Stimulated activated CD8-positive, alpha-beta memory T cell treated with anti-CD3 and anti-CD28 coated beads, Interleukin-4, amount 100 ng/mL, for 24 hours (primary cell): ENCODE measurements around the gene KIF9.
"Not testable (repeated sequence)": the region's sequence is repeated elsewhere in the genome, so short reads cannot be mapped to it uniquely, and the experiment has no call there.

Experiments used
- DNase-seq: peaks from one replicate; pipeline ENCODE4 v3.0.0-alpha.2; 2020; ENCODE audit warnings: low read depth

The KIF9 gene

DNA sequence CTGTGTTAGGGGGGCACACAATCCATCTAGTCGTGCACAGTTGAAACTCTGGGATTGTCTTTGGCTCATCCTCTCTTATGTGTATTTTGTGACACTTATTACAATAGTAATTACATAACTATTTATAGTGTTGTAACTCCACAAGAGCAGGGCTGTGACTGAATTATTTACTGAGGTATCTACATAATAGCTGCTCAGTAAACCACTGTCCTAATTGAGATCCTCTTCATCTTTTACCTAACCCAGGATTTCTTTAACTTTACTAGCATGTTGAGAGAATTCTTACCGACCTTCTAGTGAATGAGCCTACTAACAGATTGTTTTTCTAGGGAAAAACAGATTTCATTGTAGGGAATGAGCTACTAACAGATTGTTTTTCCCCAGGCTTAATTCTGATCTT is 11.2 kb upstream of the KIF9 start:
- DNase-seq, result no peak

DNA sequence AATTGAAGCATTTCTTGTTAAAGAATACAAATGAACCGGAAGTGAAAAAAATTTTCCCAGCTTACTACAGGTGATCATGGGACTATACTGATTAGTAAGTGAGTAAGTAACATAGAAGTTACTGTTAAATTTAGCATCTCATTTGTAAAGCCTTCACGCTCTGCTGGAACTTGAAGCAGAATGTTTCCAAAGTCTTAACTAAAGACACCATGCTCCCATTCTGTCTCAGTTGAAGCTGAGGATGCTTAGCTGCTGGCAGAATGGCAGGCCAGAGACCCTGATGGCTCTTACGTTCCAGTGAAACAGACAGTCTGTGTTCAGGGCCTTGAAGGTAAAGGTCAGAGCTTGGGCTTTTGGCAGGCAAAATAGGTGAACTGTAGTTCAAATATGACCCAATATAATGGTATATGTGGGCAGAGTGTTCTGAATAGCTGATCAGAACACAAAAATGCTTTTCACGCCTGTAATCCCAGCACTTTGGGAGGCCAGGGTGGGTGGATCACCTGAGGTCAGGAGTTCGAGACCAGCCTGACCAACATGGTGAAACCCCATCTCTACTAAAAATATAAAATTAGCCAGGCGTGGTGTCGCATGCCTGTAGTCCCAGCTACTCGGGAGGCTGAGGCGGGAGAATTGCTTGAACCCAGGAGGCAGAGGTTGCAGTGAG is 9.3 kb upstream of the KIF9 start:
- DNase-seq, result not testable (repeated sequence)

DNA sequence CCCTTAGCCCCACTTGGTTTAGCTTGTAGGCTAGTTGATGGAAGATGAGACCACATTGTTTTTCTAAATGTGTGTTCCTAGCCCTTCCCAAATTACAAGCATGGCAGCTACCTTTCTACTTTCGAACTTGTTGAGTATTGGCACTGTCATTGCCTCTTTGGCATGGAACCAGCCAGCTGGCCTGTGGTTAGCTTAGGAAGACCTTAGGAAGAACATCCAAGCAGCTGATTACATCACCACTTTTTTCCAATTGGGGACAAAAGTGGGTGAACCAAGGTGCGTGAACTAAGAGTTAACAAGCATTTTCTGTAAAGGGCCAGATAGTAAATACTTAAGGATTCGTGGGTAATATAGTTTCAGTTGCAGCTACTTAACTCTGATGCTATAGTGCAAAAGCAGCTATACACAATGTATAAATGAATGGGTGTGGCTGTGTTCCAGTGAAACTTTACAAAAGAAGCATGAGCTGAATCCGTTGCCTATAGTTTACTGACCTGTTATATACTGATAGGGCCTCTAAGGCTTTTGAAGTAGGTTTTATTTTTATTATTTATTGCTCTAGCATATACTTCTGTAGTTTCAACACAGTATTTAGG is 8.7 kb upstream of the KIF9 start:
- DNase-seq, result no peak

DNA sequence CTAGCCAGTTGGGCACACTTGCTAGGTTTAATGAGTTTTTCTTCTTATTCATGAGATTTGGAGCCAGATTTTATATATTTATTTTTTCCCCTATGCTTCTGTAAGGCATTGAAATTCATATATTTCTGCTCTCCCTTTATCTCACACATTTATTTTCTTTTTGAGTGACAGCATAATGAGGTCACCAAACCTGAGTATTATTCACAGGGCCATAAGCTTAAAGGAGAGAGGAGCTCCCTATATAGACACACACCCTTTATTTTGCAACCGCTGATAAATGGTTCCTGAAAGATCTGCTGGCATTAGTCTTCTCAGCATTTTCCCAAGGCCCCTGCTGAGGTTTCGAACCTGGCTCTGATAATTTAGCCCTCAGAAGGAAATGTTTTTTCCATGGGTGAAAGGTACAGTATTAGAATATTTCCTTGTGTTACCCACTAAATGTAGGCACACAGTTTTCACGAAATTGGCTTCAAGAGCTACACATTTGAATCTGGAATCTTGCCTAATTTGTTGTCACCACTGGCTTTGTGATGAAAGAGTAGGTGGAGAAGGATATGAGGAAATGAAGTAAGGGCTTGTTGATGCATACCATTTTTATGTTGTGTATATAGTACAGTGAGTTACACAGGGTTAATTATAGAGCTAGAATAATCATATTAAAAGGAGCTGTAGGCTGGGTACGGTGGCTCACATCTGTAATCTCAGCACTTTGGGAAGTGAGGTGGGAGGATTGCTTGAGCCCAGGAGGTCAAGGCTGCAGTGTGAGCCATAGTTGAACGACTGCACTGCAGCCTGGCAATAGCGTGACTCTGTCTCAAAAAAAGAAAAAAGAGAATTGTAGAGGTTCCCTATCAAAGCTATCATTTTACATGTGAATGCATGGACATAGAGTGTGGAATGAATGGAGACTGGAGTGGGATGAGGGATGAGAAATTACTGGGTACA is 6.6 kb upstream of the KIF9 start:
- no peak for DNase-seq

DNA sequence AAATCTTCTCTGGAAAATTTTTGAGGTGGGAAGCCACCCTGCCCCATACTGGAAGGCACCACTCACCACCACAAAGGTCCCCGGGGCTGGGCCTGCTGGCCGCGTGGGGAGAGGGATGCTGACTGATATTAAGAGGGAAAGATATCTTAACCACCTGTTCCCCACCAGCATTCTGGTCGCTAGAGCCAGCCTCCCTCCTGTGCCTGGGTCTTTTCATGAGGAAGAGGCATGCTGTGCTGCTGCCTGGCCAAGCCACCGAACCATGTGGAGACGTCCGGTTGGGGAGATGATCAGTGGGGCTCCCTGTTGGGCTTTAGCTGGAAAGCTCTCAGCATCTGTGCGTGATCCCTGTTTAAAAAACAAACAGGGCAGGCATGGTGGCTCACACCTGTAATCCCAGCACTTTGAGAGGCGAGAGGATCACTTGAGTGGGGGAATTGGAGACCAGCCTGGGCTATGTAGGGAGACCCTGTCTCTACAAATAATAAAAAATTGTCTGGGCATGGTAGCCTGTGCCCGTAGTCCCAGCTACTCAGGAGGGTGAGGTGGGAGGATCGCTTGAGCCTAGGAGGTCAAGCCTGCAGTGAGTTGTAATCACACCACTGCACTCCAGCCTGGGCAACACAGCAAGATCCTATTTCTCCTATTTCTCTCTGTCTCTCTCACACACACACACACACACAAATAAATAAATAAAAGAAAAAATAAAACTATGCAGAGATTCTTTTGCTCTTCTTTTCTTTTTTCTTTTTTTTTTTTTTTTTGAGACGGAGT is 1.2 kb upstream of the KIF9 start:
- peak; percentile 10 for DNase-seq

GRCh38 chr3:47283193-47283537 is 566 bp upstream of the KIF9 start:
- no peak for DNase-seq

DNA sequence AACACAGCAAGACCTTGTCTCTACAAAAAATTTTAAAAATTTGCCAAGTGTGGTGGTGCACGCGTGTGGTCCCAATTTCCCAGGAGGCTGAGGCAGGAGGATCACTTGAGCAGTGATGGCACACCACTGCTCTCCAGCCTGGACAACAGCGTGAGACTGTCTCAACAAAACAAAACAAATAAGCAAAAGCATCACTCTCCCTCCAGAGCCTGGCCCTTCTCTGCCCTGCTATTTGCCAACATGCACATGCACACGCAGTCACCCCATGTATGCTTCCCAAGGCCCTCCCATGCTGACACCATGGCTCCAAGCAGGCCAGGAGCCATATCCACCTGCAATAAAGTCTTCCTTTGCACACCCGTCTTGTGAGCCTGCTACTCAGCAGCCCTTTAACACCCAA is 2.1 kb downstream of the KIF9 start:
- DNase-seq, result no peak

- no peak for DNase-seq
Measured at GRCh38 chr3:47276558-47276957, 6.0 kb downstream of the KIF9 start.

- DNase-seq, result no peak
Measured at GRCh38 chr3:47274652-47275051, 7.9 kb downstream of the KIF9 start.

DNA sequence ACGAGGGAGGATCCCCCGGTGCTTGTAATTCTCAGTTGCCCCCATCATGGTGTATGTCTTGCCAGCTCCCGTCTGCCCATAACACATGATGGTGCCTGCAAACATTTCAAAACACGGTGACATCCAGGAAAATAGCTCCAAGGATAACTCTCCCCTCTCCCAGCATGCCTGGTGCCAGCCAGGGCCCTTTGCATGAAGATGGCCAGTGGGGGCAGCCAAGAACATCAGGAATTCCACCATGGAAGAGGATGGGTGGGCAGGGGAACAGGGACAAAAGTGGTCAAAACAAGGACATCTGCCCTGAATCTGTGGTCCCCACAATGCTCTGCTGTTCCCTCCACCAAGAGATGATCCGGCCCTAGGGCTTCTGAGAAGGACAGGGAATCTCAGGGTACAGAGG is 9.0 kb downstream of the KIF9 start:
- DNase-seq, result no peak

DNA sequence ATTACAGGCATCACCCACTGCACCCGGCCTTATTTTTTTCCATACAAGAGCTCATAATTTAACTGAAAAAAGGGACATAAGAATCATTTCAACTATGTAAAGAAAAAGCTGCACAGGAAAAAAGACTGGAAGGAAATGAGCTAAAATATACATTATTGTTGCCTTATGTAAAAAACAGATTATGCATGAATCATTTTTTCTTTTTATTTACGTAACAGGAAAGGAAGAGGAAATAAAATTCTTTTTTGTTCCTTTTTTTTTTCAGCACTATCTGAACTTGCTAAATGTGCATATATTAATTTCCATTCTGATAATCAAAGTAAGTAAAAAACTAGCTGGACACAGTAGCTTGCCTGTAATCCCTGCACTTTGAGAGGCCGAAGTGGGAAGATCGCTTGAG is 12.1 kb downstream of the KIF9 start:
- DNase-seq, result no peak

GRCh38 chr3:47267490-47267824 is 15.1 kb downstream of the KIF9 start:
- DNase-seq, result no peak

DNA sequence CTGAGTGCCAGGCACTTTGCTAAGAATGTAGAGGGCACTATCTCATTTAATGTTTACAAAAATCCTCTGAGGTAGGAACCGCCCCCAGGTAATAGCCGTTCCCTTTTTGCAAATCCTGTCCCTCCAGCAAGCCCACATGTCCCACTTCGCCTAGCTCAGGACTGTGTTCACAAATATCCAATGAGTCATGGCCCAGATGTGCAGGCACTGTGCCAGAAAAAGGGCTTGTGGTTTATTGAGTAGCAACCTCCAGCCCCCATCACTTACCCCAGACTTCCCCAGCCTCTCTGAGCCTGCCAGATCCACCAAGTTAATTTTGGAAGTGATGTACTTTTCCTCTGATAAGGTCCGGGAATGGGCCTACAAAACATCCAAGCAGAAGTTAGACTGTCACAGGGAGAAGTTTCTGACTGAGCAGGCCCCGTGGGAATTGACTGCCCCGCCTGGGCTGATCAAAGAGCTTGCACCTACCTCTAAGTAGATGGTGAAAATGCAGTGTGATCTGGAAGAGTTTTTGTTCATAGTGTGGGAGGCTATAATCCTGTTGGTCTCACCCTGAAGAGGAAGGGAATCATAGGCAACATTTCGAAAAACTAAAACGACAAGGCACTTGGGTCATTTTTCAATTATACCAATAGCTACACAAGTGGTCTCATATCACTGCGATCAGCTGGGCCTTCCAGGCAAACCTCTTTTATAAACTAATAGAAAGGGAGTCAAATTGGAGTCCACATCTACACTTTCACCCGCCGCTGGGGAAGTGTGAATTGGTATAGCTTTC is 15.7 kb downstream of the KIF9 start:
- peak; percentile 23 for DNase-seq

DNA sequence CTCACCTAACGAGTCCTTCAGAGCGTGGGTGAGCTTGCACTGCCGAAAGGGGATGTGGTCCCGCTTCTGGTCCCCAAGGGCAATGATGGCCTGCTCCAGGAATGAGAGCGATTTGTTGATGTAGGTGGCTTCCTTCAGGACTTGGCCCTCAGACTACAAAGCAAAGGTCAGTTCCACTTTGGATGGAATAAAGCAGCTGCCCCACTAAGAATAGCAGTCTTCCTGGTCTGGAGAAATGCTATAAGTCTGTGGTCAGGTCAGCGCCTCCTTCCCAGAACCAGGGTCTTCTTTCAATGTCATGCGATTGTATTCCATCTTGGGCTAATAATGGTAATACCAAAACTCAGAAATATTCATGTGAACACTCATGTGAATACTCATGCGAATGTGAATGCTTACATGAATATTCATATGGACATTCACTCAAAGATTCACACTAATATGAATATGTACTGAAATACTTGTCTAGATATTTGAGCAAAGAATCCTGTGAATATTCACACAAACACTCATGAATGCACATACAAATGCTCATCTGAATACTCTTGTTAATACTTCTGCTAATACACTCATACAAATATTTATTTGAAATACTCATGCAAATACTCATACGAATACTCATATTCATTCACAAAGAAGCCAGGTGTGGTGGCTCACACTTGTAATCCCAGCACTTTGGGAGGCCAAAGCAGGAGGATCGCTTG is 16.7 kb downstream of the KIF9 start:
- DNase-seq, result no peak

DNA sequence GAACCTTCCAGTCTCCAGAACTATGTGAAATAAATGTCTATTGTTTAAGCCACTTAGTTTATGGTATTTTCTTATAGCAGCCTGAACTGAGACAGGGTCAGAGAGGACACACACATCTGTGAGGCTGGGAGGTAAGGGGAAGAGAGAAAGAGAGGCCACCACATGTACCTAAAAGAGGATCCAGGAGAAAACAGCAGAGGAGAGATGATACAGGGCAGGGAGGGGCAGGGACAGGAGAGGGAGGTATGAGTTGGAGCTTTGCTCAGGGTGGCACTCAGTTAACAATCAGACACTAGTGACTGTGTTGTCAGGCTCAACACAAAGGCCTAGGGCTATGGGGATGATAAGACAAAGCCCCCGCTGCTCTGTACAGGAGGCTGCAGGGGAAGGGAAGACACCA is 17.6 kb downstream of the KIF9 start:
- no peak for DNase-seq

- DNase-seq, result no peak
Measured at GRCh38 chr3:47261301-47261700, 21.3 kb downstream of the KIF9 start.

DNA sequence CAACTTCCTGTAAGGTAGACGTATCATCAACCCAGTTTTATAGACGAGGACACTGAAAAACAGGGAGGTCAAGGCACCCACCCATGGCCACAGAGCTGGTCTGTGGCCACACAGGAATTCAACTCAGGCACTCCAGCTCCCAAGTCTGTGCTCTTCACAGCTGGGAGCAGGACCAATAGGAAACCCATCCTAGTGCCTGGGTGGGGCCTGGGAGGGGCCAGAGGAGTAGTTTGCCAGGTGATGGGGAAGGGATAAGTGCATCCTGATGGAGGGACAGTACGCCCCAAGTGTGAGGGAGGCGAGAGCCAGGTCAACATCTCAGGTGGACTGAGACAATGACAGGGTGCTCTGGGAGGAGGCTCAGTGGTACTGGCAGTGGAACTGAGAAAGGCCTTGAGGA is 22.0 kb downstream of the KIF9 start:
- DNase-seq, result no peak

DNA sequence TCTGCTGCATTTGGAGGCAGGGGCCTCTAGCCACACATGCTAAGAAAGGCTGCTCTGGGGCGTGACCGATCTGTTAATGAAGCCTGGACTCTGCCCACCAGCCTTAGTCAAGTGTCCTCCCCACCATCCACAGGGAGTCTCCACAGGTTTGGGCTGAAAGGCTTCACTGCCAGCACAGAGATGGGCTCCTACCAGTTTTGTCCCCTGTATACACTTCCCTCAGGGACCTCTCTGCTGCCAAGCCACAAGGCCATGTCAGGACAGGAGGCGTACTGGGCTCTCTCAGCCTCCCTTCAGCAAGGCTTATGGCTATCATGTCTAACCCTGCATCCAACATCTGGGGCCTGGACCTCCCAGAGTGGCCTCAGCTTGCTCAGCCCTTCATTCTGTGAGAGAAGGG is 23.5 kb downstream of the KIF9 start:
- DNase-seq, result no peak

GRCh38 chr3:47256331-47256730 is 26.3 kb downstream of the KIF9 start:
- DNase-seq, result not testable (repeated sequence)

DNA sequence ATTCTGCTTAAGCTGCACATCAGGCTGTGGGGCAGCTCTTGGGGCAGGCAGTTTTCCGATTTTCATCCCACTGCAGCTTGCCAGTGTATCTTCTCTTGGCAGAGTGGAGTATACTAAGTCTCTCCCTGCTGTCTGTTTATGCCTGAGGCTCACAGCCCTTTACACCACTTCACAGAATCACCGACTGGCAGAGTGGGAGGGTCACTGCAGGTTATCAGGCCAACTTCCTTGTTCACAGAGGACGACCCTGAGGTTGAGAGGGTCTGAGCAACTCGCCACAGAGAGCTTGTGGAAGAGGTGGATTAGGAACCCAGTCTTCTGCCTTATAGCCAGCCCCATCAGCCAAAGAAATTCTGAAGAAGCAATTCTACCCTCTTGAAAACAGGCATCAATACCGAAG is 30.9 kb downstream of the KIF9 start:
- DNase-seq, result no peak

DNA sequence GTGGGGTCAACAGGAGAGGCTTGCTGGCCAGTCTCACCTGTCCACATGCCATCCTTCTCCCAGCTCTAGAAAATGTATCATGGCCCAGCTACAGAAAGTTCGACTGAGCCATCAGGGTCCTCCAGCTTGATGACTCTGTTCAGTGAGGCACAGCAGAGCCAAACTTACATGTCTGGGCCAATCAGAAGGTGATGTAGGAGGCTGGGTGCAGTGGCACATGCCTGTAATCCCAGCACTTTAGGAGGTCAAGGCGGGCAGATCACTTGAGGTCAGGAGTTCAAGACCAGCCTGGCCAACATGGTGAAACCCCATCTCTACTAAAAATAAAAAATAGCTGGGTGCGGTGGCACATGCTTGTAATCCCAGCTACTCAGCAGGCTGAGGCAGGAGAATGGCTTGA is 31.5 kb downstream of the KIF9 start:
- not testable (repeated sequence) for DNase-seq
